SK-N-SH (cell line): ENCODE measurements around the gene PITPNB. TPM values are rescaled to one million over a fixed set of nuclear protein-coding genes. Genes with fewer than 3 reads are reported as not detected.

Experiments used
- CTCF ChIA-PET: fragments of 300-600, 350-600 bp; formaldehyde crosslinking; extraction: SDS; loops from one replicate; lab custom pipeline; 2021; lab: Yijun Ruan, JAX
- POLR2A ChIA-PET: fragments of 350-600 bp; sonication (Branson Sonifier 250); formaldehyde crosslinking; extraction: SDS; loops from one replicate; lab custom pipeline; 2020; ENCODE audit warnings: antibody characterized with exemption, inconsistent platforms; lab: Yijun Ruan, JAX
- DNase-seq: peaks from one replicate; pipeline ENCODE4 v3.0.0; 2012
- H2AFZ ChIP-seq: fragments of 200-600 bp; sonication (generic); 2 replicates; pipeline ENCODE4 v1.8.1; 2016; ENCODE audit warnings: antibody characterized with exemption, mild to moderate bottlenecking, low read depth
- H3F3A ChIP-seq: fragments of 200-600 bp; sonication (generic); replicated peaks from 2 replicates; pipeline ENCODE3; 2016; ENCODE audit warnings: antibody characterized with exemption, mild to moderate bottlenecking; ENCODE audit not compliant: insufficient read depth
- H3K27ac ChIP-seq, 2 experiments: fragments of 200-500 bp in 1 of 2; fragments of 200-600 bp in 1 of 2; sonication (Bioruptor generic) in 1 of 2; sonication (generic), shearing (Covaris generic) in 1 of 2; 2 replicates each; pipeline versions ENCODE4 v1.5.1 to v1.6.1; 2014 to 2016; ENCODE audit warnings: low read depth in 2 of 2, inconsistent platforms in 1 of 2, low read length in 1 of 2, mild to moderate bottlenecking in 1 of 2, mixed read lengths in 1 of 2
- H3K27me3 ChIP-seq: fragments of 200-600 bp; sonication (generic), shearing (Covaris generic); 2 replicates; pipeline ENCODE4 v1.6.1; 2016; ENCODE audit warnings: mixed run types; ENCODE audit not compliant: insufficient read depth
- H3K36me3 ChIP-seq, 2 experiments: fragments of 200-500 bp in 1 of 2; fragments of 200-600 bp in 1 of 2; sonication (Bioruptor generic) in 1 of 2; sonication (generic) in 1 of 2; replicated peaks in 1 of 2; 2 replicates each; pipeline versions ENCODE3 to v1.5.1; 2014 to 2016; ENCODE audit warnings: low read length in 1 of 2, mild to moderate bottlenecking in 1 of 2; ENCODE audit not compliant: insufficient read depth in 2 of 2, control insufficient read depth in 1 of 2
- H3K4me1 ChIP-seq, 2 experiments: fragments of 200-500 bp in 1 of 2; fragments of 200-600 bp in 1 of 2; sonication (Bioruptor generic) in 1 of 2; sonication (generic), shearing (Covaris generic) in 1 of 2; 2 replicates each; pipeline versions ENCODE4 v1.5.1 to v1.6.1; 2014 to 2016; ENCODE audit warnings: low read depth in 1 of 2, low read length in 1 of 2, mixed run types in 1 of 2; ENCODE audit not compliant: insufficient read depth in 2 of 2, control insufficient read depth in 1 of 2
- H3K4me2 ChIP-seq: fragments of 200-600 bp; sonication (generic), shearing (Covaris generic); 2 replicates; pipeline ENCODE4 v1.6.1; 2017; ENCODE audit warnings: mixed run types
- H3K4me3 ChIP-seq, 2 experiments: fragments of 200-500 bp in 1 of 2; fragments of 200-600 bp in 1 of 2; sonication (Bioruptor generic) in 1 of 2; sonication (generic), shearing (Covaris generic) in 1 of 2; 2 replicates each; pipeline versions ENCODE4 v1.5.1 to v1.8.1; 2014 to 2016; ENCODE audit warnings: low read depth in 2 of 2, inconsistent platforms in 1 of 2, low read length in 1 of 2, mild to moderate bottlenecking in 1 of 2, mixed read lengths in 1 of 2, moderate library complexity in 1 of 2
- H3K79me2 ChIP-seq: fragments of 200-600 bp; sonication (generic); 2 replicates; pipeline ENCODE4 v1.8.1; 2017; ENCODE audit warnings: mild to moderate bottlenecking; ENCODE audit not compliant: insufficient read depth
- H3K9ac ChIP-seq: fragments of 200-600 bp; sonication (generic); 2 replicates; pipeline ENCODE4 v1.6.1; 2017; ENCODE audit warnings: mixed run types
- H3K9me2 ChIP-seq: fragments of 200-600 bp; sonication (generic); 2 replicates; pipeline ENCODE4 v1.6.1; 2017; ENCODE audit warnings: mixed run types
- H3K9me3 ChIP-seq: fragments of 200-600 bp; sonication (generic); 2 replicates; pipeline ENCODE4 v1.6.1; 2017; ENCODE audit warnings: mixed run types, mild to moderate bottlenecking, moderate library complexity
- H4K20me1 ChIP-seq: fragments of 200-600 bp; sonication (generic); 2 replicates; pipeline ENCODE4 v1.6.1; 2017; ENCODE audit warnings: mild to moderate bottlenecking, mixed run types; ENCODE audit not compliant: insufficient read depth
- CHD2 ChIP-seq: fragments of 150-350 bp; IDR thresholded peaks from 2 replicates; pipeline ENCODE4 v1.6.1; 2018; ENCODE audit warnings: low read length; ENCODE audit not compliant: partially characterized antibody
- EZH2phosphoT487 ChIP-seq: fragments of 200-600 bp; sonication (generic); IDR thresholded peaks from 2 replicates; pipeline ENCODE4 v1.6.1; 2017; ENCODE audit warnings: low read depth, mixed run types, mild to moderate bottlenecking, antibody characterized with exemption, moderate library complexity, borderline replicate concordance
- FOSL2 ChIP-seq: IDR thresholded peaks from 2 replicates; pipeline ENCODE4 v1.4.0; 2012; ENCODE audit warnings: low read depth, mild to moderate bottlenecking, moderate library complexity, borderline replicate concordance
- FOXJ3 ChIP-seq: sonication (generic); formaldehyde crosslinking; IDR thresholded peaks from 2 replicates; pipeline ENCODE4 v1.5.1; 2020; ENCODE audit warnings: mild to moderate bottlenecking, missing genetic modification reagents
- JUND ChIP-seq: IDR thresholded peaks from 2 replicates; pipeline ENCODE4 v1.4.0; 2012
- MEF2A ChIP-seq: IDR thresholded peaks from 2 replicates; pipeline ENCODE4 v1.4.0; 2012; ENCODE audit warnings: low read depth, borderline replicate concordance
- NFIC ChIP-seq: IDR thresholded peaks from 2 replicates; pipeline ENCODE4 v1.4.0; 2012; ENCODE audit warnings: borderline replicate concordance
- NRF1 ChIP-seq: IDR thresholded peaks from 2 replicates; pipeline ENCODE4 v1.6.1; 2012; ENCODE audit warnings: low read depth, mild to moderate bottlenecking, low read length
- PBX3 ChIP-seq: IDR thresholded peaks from 2 replicates; pipeline ENCODE4; 2012
- POLR2AphosphoS5 ChIP-seq: IDR thresholded peaks from 2 replicates; pipeline ENCODE4 v1.6.1; 2012; ENCODE audit warnings: low read depth, low read length
- RFX5 ChIP-seq: IDR thresholded peaks from 2 replicates; pipeline ENCODE4 v1.6.1; 2012; ENCODE audit warnings: mild to moderate bottlenecking, improper control_type of control experiment, low read length
- RXRA ChIP-seq: IDR thresholded peaks from 2 replicates; pipeline ENCODE4 v1.4.0; 2012; ENCODE audit warnings: low read depth, mild to moderate bottlenecking, borderline replicate concordance
- TAF1 ChIP-seq: IDR thresholded peaks from 2 replicates; pipeline ENCODE4 v1.6.1; 2012; ENCODE audit warnings: low read depth, mild to moderate bottlenecking, low read length, moderate library complexity, borderline replicate concordance
- TCF12 ChIP-seq: IDR thresholded peaks from 2 replicates; pipeline ENCODE4 v1.4.0; 2012
- TEAD4 ChIP-seq: IDR thresholded peaks from 2 replicates; pipeline ENCODE4 v1.4.0; 2012; ENCODE audit warnings: mild to moderate bottlenecking, borderline replicate concordance; ENCODE audit not compliant: insufficient read depth
- YY1 ChIP-seq: IDR thresholded peaks from 2 replicates; pipeline ENCODE4 v1.4.0; 2012; ENCODE audit warnings: low read depth, mild to moderate bottlenecking
- ZBTB33 ChIP-seq: IDR thresholded peaks from 2 replicates; pipeline ENCODE4 v1.4.0; 2012; ENCODE audit warnings: low read depth, borderline replicate concordance
- WGBS: methylation state at CpG from one replicate; pipeline ENCODE4 v1.1.6; 2017; ENCODE audit warnings: low lambda C conversion rate; 5-methylcytosine and 5-hydroxymethylcytosine counted together
- polyA plus RNA-seq, 3 experiments: library from polyadenylated mRNA; depleted of rRNA; stranded (reverse); fragments of >200 nt; gene quantifications; 2 replicates each; pipeline ENCODE4 v1.2.3, GENCODE V29; 2012
- TF ChIP-seq, protein P1 (sequence below): IDR thresholded peaks from 2 replicates; pipeline ENCODE4 v1.4.0; 2012; ENCODE audit warnings: low read depth, borderline replicate concordance
- TF ChIP-seq, protein P2 (sequence below): fragments of 200-600 bp; sonication (generic); IDR thresholded peaks from 2 replicates; pipeline ENCODE4 v1.6.1; 2017; ENCODE audit warnings: antibody characterized with exemption, mild to moderate bottlenecking, moderate library complexity
- TF ChIP-seq, protein P3 (sequence below): fragments of 150-350 bp; IDR thresholded peaks from 2 replicates; pipeline ENCODE4 v1.6.1; 2017; ENCODE audit warnings: antibody characterized with exemption, low read length, low read depth, borderline replicate concordance

Gene PITPNB
- polyA plus RNA-seq, 1 of the 3 experiments (the other 2 are of a cell fraction) = 32.3 TPM

- no peak overlapping the region for H2AFZ ChIP-seq
- ChIA-PET CTCF (interaction anchor here (0.9 to 1.5 kb wide), 3 partner anchors 9 to 21 kb away, joined by 4 to 5 read pairs (median 5); no protein-coding TSS in a partner anchor), POLR2A (no interaction called here)
- H3K27ac ChIP-seq = peak overlapping the region; percentile 69 to 75
- H3K36me3 ChIP-seq = peaks cover 13 to 62% of the 10 kb centered on the region in 2 experiments
- peaks cover 9% of the 10 kb centered on the region for H4K20me1 ChIP-seq
- TF ChIP-seq RFX5 (no peak), NRF1 (no peak), FOXJ3 (CRISPR knock-in tag) (no peak), TCF12 (peak; percentile 55), MEF2A (no peak; the same call in 1 of the 2 replicates), PBX3 (no peak), POLR2AphosphoS5 (0 out of 2 replicates have a peak, but pooled peaks have one; percentile 15), RXRA (no peak), CHD2 (no peak), TEAD4 (peak; percentile 41; the same call in 1 of the 2 replicates), JUND (peak; percentile 62), YY1 (no peak), NFIC (no peak), FOSL2 (peak; percentile 53), EZH2phosphoT487 (no peak), ZBTB33 (no peak), TAF1 (no peak)
- TF ChIP-seq, protein P1, sequence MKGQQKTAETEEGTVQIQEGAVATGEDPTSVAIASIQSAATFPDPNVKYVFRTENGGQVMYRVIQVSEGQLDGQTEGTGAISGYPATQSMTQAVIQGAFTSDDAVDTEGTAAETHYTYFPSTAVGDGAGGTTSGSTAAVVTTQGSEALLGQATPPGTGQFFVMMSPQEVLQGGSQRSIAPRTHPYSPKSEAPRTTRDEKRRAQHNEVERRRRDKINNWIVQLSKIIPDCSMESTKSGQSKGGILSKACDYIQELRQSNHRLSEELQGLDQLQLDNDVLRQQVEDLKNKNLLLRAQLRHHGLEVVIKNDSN = no peak
- TF ChIP-seq, protein P2, sequence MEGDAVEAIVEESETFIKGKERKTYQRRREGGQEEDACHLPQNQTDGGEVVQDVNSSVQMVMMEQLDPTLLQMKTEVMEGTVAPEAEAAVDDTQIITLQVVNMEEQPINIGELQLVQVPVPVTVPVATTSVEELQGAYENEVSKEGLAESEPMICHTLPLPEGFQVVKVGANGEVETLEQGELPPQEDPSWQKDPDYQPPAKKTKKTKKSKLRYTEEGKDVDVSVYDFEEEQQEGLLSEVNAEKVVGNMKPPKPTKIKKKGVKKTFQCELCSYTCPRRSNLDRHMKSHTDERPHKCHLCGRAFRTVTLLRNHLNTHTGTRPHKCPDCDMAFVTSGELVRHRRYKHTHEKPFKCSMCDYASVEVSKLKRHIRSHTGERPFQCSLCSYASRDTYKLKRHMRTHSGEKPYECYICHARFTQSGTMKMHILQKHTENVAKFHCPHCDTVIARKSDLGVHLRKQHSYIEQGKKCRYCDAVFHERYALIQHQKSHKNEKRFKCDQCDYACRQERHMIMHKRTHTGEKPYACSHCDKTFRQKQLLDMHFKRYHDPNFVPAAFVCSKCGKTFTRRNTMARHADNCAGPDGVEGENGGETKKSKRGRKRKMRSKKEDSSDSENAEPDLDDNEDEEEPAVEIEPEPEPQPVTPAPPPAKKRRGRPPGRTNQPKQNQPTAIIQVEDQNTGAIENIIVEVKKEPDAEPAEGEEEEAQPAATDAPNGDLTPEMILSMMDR = no peak
- TF ChIP-seq, protein P3, sequence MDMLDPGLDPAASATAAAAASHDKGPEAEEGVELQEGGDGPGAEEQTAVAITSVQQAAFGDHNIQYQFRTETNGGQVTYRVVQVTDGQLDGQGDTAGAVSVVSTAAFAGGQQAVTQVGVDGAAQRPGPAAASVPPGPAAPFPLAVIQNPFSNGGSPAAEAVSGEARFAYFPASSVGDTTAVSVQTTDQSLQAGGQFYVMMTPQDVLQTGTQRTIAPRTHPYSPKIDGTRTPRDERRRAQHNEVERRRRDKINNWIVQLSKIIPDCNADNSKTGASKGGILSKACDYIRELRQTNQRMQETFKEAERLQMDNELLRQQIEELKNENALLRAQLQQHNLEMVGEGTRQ = no peak
- no peak for DNase-seq
- no peak overlapping the region for H3K9ac ChIP-seq
- no peaks in the 10 kb centered on the region for H3K27me3 ChIP-seq
- H3K4me2 ChIP-seq = 0 out of 2 replicates have a peak overlapping the region, but pooled peaks have one; percentile 23
- H3F3A ChIP-seq = peaks cover 24% of the 10 kb centered on the region
- H3K9me2 ChIP-seq = no peaks in the 10 kb centered on the region
- H3K9me3 ChIP-seq = no peaks in the 10 kb centered on the region
- 48% methylated on average over 7 of the region's 7 CpGs for WGBS
- peaks cover 22 to 30% of the 10 kb centered on the region in 2 experiments; a peak in 3 of 4 replicates for H3K4me1 ChIP-seq
- no peak overlapping the region for H3K4me3 ChIP-seq
- peaks cover 47% of the 10 kb centered on the region for H3K79me2 ChIP-seq
These were observed 52.6 kb downstream of the PITPNB start for GRCh38 chr22:27866135-27867084.
